GM19351 (cell line): ENCODE data around the gene CTCFL.

Experiments
- ATAC-seq: cut with Tn5 transposase; IDR thresholded peaks from one replicate; pipeline ENCODE4 v1.9.1; 2021; ENCODE audit warnings: mild to moderate bottlenecking, moderate library complexity; ENCODE audit not compliant: unreplicated experiment

Gene CTCFL

GRCh38 chr20:57468523-57469417 is 56.2 kb downstream of the CTCFL start:
- no peak for ATAC-seq

GRCh38 chr20:57467742-57468141 is 57.2 kb downstream of the CTCFL start:
- no peak for ATAC-seq

- ATAC-seq = no peak
Measured at GRCh38 chr20:57465943-57466342, 59.0 kb downstream of the CTCFL start.

GRCh38 chr20:57465486-57465885 is 59.5 kb downstream of the CTCFL start:
- ATAC-seq = no peak

- no peak for ATAC-seq
Measured at GRCh38 chr20:57464642-57465211, 60.2 kb downstream of the CTCFL start.

- ATAC-seq = no peak
Measured at GRCh38 chr20:57462781-57463180, 62.2 kb downstream of the CTCFL start.

GRCh38 chr20:57461726-57462125 is 63.2 kb downstream of the CTCFL start:
- no peak for ATAC-seq

GRCh38 chr20:57460781-57461465 is 64.0 kb downstream of the CTCFL start:
- no peak for ATAC-seq

- ATAC-seq = no peak
Measured at GRCh38 chr20:57459897-57460296, 65.0 kb downstream of the CTCFL start.

GRCh38 chr20:57459278-57459677 is 65.7 kb downstream of the CTCFL start:
- no peak for ATAC-seq

- no peak for ATAC-seq
Measured at GRCh38 chr20:57458400-57459160, 66.4 kb downstream of the CTCFL start.

- no peak for ATAC-seq
Measured at GRCh38 chr20:57457243-57458095, 67.5 kb downstream of the CTCFL start.

GRCh38 chr20:57456116-57456515 is 68.8 kb downstream of the CTCFL start:
- ATAC-seq = no peak

GRCh38 chr20:57455386-57455785 is 69.6 kb downstream of the CTCFL start:
- no peak for ATAC-seq

GRCh38 chr20:57451795-57452661 is 72.9 kb downstream of the CTCFL start:
- no peak for ATAC-seq

- ATAC-seq = no peak
Measured at GRCh38 chr20:57451431-57451794, 73.5 kb downstream of the CTCFL start.

GRCh38 chr20:57450931-57451330 is 74.0 kb downstream of the CTCFL start:
- no peak for ATAC-seq

- peak; percentile 87 for ATAC-seq
Measured at GRCh38 chr20:57450419-57450818, 74.5 kb downstream of the CTCFL start.
